ENCODE measurements around the gene SLC44A5. TPM values are rescaled to one million over a fixed set of nuclear protein-coding genes. Genes with fewer than 3 reads are reported as not detected.
A peak's percentile ranks its signal among the peaks of the same experiment; 100 is the strongest.
"Not testable (repeated sequence)": the region's sequence is repeated elsewhere in the genome, so short reads cannot be mapped to it uniquely, and the experiment has no call there.

SLC44A5 gene
- total RNA-seq, 2 experiments from 2014 or later: not detected

DNA sequence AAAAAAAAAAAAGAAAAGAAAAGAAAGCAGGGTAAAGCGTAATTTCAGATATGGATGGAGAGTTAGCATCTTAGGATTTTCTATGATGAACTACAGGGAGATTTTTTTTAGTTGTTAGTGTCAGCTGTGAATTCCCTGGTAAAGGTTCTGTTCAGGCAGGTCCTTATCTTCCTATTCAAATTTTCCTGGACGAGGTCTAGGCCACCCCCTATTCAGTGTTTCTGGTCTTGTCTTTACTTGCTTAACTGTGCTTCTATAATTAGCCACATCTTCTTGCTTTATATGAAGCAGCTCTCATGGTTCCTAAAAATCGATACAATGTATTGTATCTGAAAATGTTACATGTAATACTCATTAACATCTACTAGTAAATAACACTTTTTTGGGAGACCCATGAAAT lies 318.9 kb downstream of the SLC44A5 start:
- Mint-ChIP-seq H3K4me3 (no peak overlapping the region), H3K4me1 (no peaks in the 10 kb centered on the region)

DNA sequence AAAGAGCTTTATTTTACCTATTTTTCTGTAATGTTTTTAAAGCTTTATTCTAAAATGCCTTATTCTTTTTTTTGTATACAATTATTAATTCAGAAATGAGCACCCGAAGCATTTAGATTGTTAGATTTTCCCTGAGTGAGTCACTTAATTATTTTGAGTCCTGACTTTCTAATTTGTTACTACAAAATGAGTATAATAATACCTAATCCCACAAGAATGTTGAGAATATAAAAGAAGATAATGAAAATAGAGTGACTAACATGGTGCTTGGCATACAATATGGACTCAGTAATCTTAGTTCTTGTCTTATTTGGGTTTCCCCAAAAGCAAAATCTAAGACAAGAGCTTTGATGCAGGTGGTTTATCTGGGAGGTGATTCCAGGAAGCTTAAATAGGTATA lies 334.5 kb downstream of the SLC44A5 start:
- H3K27ac Mint-ChIP-seq: no peak overlapping the region
- no peaks in the 10 kb centered on the region for H3K4me1 Mint-ChIP-seq
- no peaks in the 10 kb centered on the region for H3K27me3 Mint-ChIP-seq
- ChIA-PET CTCF (interaction anchor here (4.6 kb wide), 1 partner anchor 10 kb away, joined by 20 read pairs; no protein-coding TSS in a partner anchor), POLR2A (no interaction called here)
- ATAC-seq: no peak
- H3K36me3 Mint-ChIP-seq (ENCODE audit: low read depth): no peaks in the 10 kb centered on the region
- peaks cover 3% of the 10 kb centered on the region for H3K9me3 Mint-ChIP-seq (ENCODE audit: low read depth)
- no peak overlapping the region for H3K4me3 Mint-ChIP-seq
- no peak for DNase-seq
- intact Hi-C loops (cut with DNase I, micrococcal nuclease): no loop called here

More for the DNA sequence above, 318.9 kb downstream of the SLC44A5 start:
- H3K27ac Mint-ChIP-seq: no peak overlapping the region
- no peaks in the 10 kb centered on the region for H3K27me3 Mint-ChIP-seq
- no peak for ATAC-seq
- ChIA-PET CTCF (no interaction called here), POLR2A (no interaction called here)
- no peaks in the 10 kb centered on the region for H3K9me3 Mint-ChIP-seq (ENCODE audit: low read depth)
- intact Hi-C loops (cut with DNase I, micrococcal nuclease): no loop called here
- no peaks in the 10 kb centered on the region for H3K36me3 Mint-ChIP-seq (ENCODE audit: low read depth)
- no peak for DNase-seq

DNA sequence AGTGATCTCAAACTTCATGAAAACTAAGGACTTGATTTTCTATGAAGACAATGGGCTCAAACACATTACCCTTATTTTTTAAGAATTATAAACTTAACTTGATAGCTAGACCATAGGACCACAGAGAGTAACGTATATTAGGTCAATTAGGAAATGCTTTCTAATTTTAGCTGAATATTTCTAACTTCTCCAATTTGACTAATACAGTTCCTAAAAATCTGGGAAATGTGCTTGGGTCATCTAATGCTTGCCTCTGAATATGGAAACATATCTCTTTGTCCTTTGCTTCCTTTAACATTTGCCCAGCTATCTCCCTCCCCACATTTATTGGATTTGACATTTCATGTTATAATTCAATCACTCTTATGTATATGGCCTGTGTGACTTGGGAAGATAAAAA lies 335.3 kb downstream of the SLC44A5 start:
- Mint-ChIP-seq H3K27ac (no peak overlapping the region), H3K9me3 (ENCODE audit: low read depth) (peaks cover 3% of the 10 kb centered on the region), H3K27me3 (no peaks in the 10 kb centered on the region), H3K36me3 (ENCODE audit: low read depth) (no peaks in the 10 kb centered on the region), H3K4me3 (no peak overlapping the region), H3K4me1 (no peaks in the 10 kb centered on the region)
- ChIA-PET POLR2A (no interaction called here), CTCF (interaction anchor here (1.1 to 4.6 kb wide), 2 partner anchors 9 to 35 kb away, joined by 3 to 20 read pairs; no protein-coding TSS in a partner anchor)
- DNase-seq: no peak
- intact Hi-C loops (cut with DNase I, micrococcal nuclease): no loop called here
- no peak for ATAC-seq

DNA sequence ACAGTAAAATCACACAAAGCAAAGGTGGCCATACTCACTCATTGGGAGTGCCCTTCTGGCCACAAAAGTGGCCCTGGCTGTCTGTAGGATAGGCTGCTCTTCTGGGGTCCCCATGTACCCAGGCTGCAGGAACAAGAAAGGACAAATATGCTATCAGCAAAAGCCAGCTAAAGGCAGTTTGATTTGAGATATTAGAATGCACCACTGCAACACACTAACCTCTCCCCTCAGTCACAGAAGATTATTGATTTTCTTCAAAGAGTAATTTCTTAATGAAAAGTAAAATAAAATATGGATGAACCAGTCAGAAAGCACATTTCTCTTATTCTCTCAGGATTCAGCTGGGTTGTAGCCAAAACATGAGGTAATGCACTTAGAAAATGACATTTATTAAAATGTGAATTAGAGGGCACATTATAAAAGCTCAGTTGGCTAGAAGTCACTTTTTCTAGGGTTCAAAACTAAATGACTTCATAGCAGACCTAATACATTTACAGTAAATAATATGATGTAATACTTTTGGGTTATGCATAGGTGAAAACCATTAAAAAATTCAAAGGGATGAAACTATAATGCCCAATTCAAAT lies 335.9 kb downstream of the SLC44A5 start:
- no peak overlapping the region for H3K27ac Mint-ChIP-seq
- H3K4me3 Mint-ChIP-seq: no peak overlapping the region
- ChIA-PET CTCF (interaction anchor here (1.1 to 4.6 kb wide), 2 partner anchors 9 to 34 kb away, joined by 3 to 20 read pairs; no protein-coding TSS in a partner anchor), POLR2A (no interaction called here)
- no peaks in the 10 kb centered on the region for H3K4me1 Mint-ChIP-seq
- no peak for ATAC-seq
- H3K36me3 Mint-ChIP-seq (ENCODE audit: low read depth): no peaks in the 10 kb centered on the region
- H3K9me3 Mint-ChIP-seq (ENCODE audit: low read depth): peaks cover 3% of the 10 kb centered on the region
- no peaks in the 10 kb centered on the region for H3K27me3 Mint-ChIP-seq
- no peak for DNase-seq
- intact Hi-C loops (cut with DNase I, micrococcal nuclease): no loop called here

DNA sequence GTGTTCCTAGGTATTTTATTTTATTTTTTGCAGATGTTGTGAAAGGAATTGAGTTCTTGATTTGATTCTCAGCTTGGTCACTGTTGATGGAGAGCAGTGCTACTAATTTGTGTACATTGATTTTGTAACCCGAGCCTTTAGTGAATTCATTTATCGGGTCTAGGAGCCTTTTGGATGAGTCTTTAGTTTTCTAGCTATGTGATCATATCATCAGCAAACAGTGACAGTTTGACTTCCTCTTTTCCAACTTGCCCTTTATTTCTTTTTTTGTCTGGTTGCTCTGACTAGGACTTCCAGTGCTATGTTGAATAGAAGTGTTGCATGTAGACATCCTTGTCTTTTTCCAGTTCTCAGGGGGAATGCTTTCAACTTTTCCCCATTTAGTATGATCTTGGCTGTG lies 337.8 kb downstream of the SLC44A5 start:
- Mint-ChIP-seq H3K4me1 (no peaks in the 10 kb centered on the region), H3K9me3 (ENCODE audit: low read depth) (no peaks in the 10 kb centered on the region), H3K36me3 (ENCODE audit: low read depth) (no peaks in the 10 kb centered on the region), H3K4me3 (no peak overlapping the region), H3K27me3 (no peaks in the 10 kb centered on the region), H3K27ac (no peak overlapping the region)
- intact Hi-C loops (cut with DNase I, micrococcal nuclease): no loop called here
- ChIA-PET POLR2A (no interaction called here), CTCF (no interaction called here)
- no peak for ATAC-seq
- no peak for DNase-seq

DNA sequence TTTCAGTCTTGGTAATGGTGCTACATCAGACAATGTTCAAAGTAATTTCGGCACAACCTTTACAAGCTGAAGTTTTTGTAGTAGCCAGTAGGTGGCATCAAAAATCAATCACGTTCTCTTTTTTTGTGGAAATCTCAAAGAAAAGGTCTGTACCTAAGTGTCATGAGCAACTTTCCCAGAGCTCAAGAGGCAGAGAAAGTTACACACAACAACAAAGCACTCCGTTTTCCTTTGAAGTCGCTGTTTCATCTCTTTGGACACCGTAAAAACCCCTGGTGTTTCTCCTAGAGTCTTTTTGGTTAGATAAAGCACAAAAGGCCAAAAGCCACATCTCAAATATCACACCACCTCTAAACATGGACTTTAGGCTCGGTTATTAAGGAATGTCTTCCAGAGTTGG lies 345.1 kb downstream of the SLC44A5 start:
- Mint-ChIP-seq H3K9me3 (ENCODE audit: low read depth) (no peaks in the 10 kb centered on the region), H3K27ac (no peak overlapping the region), H3K36me3 (ENCODE audit: low read depth) (no peaks in the 10 kb centered on the region), H3K4me3 (no peak overlapping the region), H3K4me1 (no peaks in the 10 kb centered on the region), H3K27me3 (peaks cover 2% of the 10 kb centered on the region)
- intact Hi-C loops (cut with DNase I, micrococcal nuclease): loop anchor here (1.0 to 2.0 kb wide), 2 partner anchors 367 kb away; no protein-coding TSS in a partner anchor
- ChIA-PET CTCF (interaction anchor here (0.7 to 2.2 kb wide), 7 partner anchors 10 to 392 kb away, joined by 3 to 20 read pairs (median 3); no protein-coding TSS in a partner anchor), POLR2A (no interaction called here)
- DNase-seq (no peak), ATAC-seq (peak; percentile 47)

DNA sequence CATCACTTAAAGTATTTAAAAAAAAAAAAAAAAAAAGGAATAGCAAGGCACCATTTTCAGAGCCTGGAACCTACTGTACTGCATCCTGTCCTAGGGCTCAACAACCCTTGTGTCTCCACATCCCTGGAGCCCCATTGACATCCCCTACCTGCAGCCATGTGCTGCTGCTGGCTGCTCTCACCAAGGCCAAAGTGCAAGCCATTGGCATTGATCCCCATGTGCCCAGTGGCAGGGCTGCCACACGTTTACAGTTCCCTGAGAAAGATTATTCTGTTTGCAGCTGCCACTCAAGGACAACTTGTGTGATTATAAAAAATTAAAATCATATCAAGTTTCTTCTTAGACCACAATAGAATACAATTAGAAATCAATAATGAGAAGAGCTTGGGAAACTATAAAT lies 346.8 kb downstream of the SLC44A5 start:
- Mint-ChIP-seq H3K4me1 (no peaks in the 10 kb centered on the region), H3K36me3 (ENCODE audit: low read depth) (no peaks in the 10 kb centered on the region), H3K9me3 (ENCODE audit: low read depth) (no peaks in the 10 kb centered on the region), H3K4me3 (no peak overlapping the region), H3K27me3 (peaks cover 2% of the 10 kb centered on the region), H3K27ac (no peak overlapping the region)
- intact Hi-C loops (cut with DNase I, micrococcal nuclease): no loop called here
- ATAC-seq (no peak), DNase-seq (no peak)
- ChIA-PET CTCF (no interaction called here), POLR2A (no interaction called here)

DNA sequence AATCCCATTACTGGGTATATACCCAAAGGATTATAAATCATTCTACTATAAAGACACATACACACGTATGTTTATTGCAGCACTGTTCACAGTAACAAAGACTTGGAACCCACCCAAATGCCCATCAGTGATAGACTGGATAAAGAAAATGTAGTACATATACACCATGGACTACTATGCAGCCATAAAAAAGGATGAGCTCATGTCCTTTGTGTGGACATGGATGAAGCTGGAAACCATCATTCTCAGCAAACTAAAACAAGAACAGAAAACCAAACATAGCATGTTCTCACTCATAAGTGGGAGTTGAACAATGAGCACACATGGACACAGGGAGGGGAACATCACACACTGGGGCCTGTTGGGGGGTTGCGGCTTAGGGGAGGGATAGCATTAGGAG lies 347.3 kb downstream of the SLC44A5 start:
- H3K27ac Mint-ChIP-seq; H3K36me3 Mint-ChIP-seq (ENCODE audit: low read depth); intact Hi-C loops (cut with DNase I, micrococcal nuclease); CTCF ChIA-PET; POLR2A ChIA-PET; ATAC-seq; H3K9me3 Mint-ChIP-seq (ENCODE audit: low read depth); H3K27me3 Mint-ChIP-seq; DNase-seq; H3K4me1 Mint-ChIP-seq; H3K4me3 Mint-ChIP-seq: not testable (repeated sequence)

DNA sequence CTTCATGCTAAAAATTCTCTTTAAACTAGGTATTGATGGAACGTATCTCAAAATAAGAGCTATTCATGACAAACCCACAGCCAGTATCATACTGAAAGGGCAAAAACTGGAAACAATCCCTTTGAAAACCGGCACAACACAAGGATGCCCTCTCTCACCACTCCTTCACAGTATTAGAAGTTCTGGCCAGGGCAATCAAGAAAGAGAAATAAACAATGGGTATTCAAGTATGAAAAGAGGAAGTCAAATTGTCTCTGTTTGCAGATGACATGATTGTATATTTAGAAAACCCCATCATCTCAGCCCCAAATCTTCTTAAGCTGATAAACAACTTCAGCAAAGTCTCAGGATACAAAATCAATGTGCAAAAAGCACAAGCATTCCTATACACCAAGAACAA lies 349.0 kb downstream of the SLC44A5 start:
- ATAC-seq; H3K9me3 Mint-ChIP-seq (ENCODE audit: low read depth); H3K27ac Mint-ChIP-seq; H3K27me3 Mint-ChIP-seq; DNase-seq; H3K4me3 Mint-ChIP-seq; H3K36me3 Mint-ChIP-seq (ENCODE audit: low read depth); intact Hi-C loops (cut with DNase I, micrococcal nuclease); CTCF ChIA-PET; POLR2A ChIA-PET; H3K4me1 Mint-ChIP-seq: not testable (repeated sequence)

DNA sequence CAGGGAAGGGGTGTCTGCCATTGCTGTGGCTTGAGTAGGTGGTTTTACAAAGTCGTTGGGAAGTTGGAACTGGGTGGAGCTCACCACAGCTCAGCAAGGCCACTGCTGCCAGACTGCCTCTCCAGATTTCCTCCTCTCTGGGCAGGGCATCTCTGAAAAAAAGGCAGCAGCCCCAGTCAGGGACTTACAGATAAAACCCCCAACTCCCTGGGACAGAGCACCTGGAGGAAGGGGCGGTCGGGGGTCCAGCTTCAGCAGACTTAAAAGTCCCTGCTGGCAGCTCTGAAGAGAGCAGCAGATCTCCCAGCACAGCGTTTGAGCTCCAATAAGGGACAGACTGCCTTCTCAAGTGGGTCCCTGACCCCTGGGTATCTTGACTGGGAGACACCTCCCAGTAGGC lies 352.6 kb downstream of the SLC44A5 start:
- ChIA-PET POLR2A (no interaction called here), CTCF (interaction anchor here (1.0 to 1.1 kb wide), 2 partner anchors 10 to 11 kb away, joined by 3 read pairs; no protein-coding TSS in a partner anchor)
- H3K4me3 Mint-ChIP-seq: no peak overlapping the region
- H3K36me3 Mint-ChIP-seq (ENCODE audit: low read depth): no peaks in the 10 kb centered on the region
- no peaks in the 10 kb centered on the region for H3K9me3 Mint-ChIP-seq (ENCODE audit: low read depth)
- no peak overlapping the region for H3K27ac Mint-ChIP-seq
- DNase-seq: no peak
- H3K27me3 Mint-ChIP-seq: peaks cover 2% of the 10 kb centered on the region
- H3K4me1 Mint-ChIP-seq: no peaks in the 10 kb centered on the region
- intact Hi-C loops (cut with DNase I, micrococcal nuclease): no loop called here
- no peak for ATAC-seq

DNA sequence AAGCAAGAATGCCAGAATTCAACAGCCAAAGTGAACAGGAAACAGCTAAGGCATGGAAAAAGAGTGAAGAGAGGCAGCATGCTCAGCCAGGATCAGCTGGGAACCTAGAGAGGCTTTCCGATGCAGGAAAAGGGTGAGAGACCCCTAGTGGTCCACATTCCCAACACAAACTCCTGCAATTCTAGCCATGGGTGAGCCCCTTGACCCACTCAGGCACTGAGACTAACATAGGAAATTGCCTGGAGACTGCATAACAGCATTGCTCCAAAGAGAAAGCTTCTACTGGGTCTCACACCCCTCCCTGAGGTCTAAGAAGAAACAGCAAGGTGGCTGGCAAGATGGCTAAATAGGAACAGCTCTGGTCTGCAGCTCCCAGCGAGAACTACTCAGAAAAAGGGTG lies 353.5 kb downstream of the SLC44A5 start:
- no peaks in the 10 kb centered on the region for H3K36me3 Mint-ChIP-seq (ENCODE audit: low read depth)
- intact Hi-C loops (cut with DNase I, micrococcal nuclease): no loop called here
- no peak overlapping the region for H3K4me3 Mint-ChIP-seq
- DNase-seq: no peak
- ATAC-seq: no peak
- ChIA-PET POLR2A (no interaction called here), CTCF (interaction anchor here (1.0 kb wide), 1 partner anchor 11 kb away, joined by 3 read pairs; no protein-coding TSS in a partner anchor)
- no peak overlapping the region for H3K27ac Mint-ChIP-seq
- no peaks in the 10 kb centered on the region for H3K9me3 Mint-ChIP-seq (ENCODE audit: low read depth)
- peaks cover 2% of the 10 kb centered on the region for H3K27me3 Mint-ChIP-seq
- no peaks in the 10 kb centered on the region for H3K4me1 Mint-ChIP-seq

DNA sequence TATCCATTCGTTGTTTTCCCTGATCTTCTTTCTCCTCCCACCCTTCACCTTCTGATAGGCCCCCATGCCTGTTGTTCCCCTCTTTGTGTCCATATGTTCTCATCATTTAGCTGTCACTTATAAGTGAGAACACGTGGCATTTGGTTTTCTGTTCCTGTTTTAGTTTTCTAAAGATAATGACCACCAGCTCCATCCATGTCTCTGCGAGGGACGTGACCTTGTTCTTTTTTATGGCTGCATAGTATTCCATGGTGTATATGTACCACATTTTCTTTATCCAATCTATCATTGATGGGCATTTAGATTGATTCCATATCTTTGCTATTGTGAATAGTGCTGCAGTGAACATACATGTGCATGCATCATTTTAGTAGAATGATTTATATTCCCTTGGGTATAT lies 360.8 kb downstream of the SLC44A5 start:
- H3K36me3 Mint-ChIP-seq (ENCODE audit: low read depth); CTCF ChIA-PET; H3K27me3 Mint-ChIP-seq; H3K4me3 Mint-ChIP-seq; DNase-seq; H3K27ac Mint-ChIP-seq; H3K4me1 Mint-ChIP-seq; intact Hi-C loops (cut with DNase I, micrococcal nuclease); H3K9me3 Mint-ChIP-seq (ENCODE audit: low read depth); ATAC-seq; POLR2A ChIA-PET: not testable (repeated sequence)

Data from activated CD4-positive, alpha-beta T cell treated with anti-CD3 and anti-CD28 coated beads for 36 hours (primary cell).